Body of pancreas (tissue), 4 donors: ENCODE measurements around the gene GATAD2A.

Experiments used
- POLR2A ChIP-seq, 3 donors: fragments of 450-650 bp; IDR thresholded peaks; one replicate each; pipeline ENCODE4 v1.6.1; 2016; ENCODE audit warnings: antibody characterized with exemption in 3 of 3, mild to moderate bottlenecking in 2 of 3
- TF ChIP-seq, protein P1 (sequence below), 7 experiments: fragments of 450-650 bp in 4 of 7; fragments of 200-600 bp in 3 of 7; sonication (generic) in 3 of 7; IDR thresholded peaks; one replicate each; pipeline ENCODE4 v1.5.1; 2016 to 2019; ENCODE audit warnings: antibody characterized with exemption in 7 of 7

DNA sequence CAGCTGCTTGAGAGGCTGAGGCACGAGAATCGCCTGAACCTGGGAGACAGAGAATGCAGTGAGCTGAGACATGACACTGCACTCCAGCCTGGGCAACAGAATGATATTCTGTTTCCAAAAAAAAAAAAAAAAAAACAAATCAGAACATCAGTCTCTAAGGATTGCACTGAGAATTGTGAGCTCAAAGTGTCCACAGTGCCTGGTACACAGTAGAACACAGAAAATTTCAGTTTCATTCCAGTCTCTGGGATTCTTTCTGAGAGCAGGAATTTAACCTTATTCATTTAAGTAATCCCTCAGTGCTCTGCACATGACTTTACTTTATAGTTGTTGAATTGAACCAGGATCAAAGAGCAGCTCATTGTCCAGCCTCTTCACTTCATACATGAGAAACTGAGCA lies 25.9 kb upstream of the GATAD2A start:
- TF ChIP-seq, protein P1, sequence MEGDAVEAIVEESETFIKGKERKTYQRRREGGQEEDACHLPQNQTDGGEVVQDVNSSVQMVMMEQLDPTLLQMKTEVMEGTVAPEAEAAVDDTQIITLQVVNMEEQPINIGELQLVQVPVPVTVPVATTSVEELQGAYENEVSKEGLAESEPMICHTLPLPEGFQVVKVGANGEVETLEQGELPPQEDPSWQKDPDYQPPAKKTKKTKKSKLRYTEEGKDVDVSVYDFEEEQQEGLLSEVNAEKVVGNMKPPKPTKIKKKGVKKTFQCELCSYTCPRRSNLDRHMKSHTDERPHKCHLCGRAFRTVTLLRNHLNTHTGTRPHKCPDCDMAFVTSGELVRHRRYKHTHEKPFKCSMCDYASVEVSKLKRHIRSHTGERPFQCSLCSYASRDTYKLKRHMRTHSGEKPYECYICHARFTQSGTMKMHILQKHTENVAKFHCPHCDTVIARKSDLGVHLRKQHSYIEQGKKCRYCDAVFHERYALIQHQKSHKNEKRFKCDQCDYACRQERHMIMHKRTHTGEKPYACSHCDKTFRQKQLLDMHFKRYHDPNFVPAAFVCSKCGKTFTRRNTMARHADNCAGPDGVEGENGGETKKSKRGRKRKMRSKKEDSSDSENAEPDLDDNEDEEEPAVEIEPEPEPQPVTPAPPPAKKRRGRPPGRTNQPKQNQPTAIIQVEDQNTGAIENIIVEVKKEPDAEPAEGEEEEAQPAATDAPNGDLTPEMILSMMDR (IDR thresholded peaks at IDR 0.05), result no peak
- TF ChIP-seq POLR2A (IDR thresholded peaks at IDR 0.05), result no peak
